Measurements from ENCODE around the gene JAGN1. TPM values are rescaled to one million over a fixed set of nuclear protein-coding genes. Genes with fewer than 3 reads are reported as not detected.
"Not testable (repeated sequence)": the region's sequence is repeated elsewhere in the genome, so short reads cannot be mapped to it uniquely, and the experiment has no call there.

Gene JAGN1
- polyA plus RNA-seq, 1 donor = 44.4 TPM

DNA sequence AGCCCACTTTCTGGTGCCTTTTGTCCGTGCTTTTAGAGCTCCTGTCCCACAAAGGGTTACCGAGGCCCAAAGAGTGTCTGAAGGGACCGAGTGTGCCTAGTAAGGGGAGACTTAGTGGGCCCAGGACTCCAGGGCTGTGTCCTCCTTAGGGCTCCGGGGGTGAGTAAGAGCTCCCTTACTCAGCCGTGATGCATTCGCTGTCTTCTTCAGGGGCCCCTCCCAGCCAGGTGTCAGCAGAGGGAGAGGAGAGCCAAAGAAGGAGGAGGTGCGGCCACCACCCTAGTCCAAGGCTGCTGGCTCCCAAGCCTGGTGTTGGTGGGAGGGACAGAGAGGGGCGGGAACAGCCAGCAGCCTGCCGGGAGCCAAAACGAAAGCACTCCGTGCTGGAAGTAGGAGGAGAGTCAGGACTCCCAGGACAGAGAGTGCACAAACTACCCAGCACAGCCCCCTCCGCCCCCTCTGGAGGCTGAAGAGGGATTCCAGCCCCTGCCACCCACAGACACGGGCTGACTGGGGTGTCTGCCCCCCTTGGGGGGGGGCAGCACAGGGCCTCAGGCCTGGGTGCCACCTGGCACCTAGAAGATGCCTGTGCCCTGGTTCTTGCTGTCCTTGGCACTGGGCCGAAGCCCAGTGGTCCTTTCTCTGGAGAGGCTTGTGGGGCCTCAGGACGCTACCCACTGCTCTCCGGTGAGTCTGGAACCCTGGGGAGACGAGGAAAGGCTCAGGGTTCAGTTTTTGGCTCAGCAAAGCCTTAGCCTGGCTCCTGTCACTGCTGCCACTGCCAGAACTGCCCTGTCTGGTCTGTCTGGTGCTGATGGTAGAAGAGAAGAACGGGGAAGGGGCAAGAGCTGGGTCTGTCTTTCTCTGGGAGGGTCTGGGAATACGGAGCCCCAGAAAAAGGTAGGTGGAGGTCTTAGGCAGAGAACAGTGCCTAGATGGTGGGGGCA, 26.6 kb downstream of the JAGN1 start, which contains the start of gene IL17RC:
TSS of gene IL17RC (plus strand) at position 365 of the 947 bp plus-strand sequence. CDS start at position 583, 218 bp downstream.
- peak; percentile 81 for DNase-seq

- DNase-seq = no peak
Observed at GRCh38 chr3:9917820-9918219, 27.4 kb downstream of the JAGN1 start.

DNA sequence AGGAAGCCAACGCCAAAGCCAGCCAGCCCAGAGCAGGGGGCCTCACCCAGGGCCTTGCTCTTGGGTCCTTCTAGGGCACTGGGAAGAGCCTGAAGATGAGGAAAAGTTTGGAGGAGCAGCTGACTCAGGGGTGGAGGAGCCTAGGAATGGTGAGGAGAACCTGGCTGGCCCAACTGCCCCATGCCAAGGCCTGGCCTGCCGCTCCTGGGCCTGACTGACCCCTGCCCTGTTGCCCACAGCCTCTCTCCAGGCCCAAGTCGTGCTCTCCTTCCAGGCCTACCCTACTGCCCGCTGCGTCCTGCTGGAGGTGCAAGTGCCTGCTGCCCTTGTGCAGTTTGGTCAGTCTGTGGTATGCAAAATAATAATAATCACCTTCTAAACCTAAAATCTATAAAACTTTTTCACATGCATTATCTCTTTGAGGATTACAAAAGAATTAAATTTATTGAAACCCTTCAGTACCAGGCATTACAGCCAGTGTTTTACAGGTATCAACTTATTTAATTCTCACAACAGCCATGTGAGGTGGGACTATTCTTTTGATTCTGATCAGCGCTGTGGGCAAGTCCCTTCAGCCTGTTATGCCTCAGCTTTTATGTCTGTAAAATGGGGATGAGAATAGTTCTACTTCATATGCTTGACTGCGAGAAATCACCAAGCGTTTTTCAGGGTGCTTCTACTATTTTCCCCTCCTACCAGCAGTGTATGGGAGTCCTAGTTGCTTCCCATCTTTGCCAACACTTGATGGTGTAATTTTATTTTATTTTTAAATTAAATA, 28.0 kb downstream of the JAGN1 start:
- no peak for DNase-seq

DNA sequence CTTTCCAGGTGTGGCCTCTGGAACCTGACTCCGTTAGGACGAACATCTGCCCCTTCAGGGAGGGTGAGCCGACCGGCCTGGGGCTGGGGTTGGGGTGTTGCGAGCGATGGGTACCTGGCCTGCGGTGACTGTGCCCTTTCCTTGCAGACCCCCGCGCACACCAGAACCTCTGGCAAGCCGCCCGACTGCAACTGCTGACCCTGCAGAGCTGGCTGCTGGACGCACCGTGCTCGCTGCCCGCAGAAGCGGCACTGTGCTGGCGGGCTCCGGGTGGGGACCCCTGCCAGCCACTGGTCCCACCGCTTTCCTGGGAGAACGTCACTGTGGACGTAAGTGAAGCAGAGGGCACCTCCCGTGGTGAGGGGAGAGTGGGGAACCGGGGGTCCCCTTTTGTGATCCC, 37.7 kb downstream of the JAGN1 start:
- no peak for DNase-seq

DNA sequence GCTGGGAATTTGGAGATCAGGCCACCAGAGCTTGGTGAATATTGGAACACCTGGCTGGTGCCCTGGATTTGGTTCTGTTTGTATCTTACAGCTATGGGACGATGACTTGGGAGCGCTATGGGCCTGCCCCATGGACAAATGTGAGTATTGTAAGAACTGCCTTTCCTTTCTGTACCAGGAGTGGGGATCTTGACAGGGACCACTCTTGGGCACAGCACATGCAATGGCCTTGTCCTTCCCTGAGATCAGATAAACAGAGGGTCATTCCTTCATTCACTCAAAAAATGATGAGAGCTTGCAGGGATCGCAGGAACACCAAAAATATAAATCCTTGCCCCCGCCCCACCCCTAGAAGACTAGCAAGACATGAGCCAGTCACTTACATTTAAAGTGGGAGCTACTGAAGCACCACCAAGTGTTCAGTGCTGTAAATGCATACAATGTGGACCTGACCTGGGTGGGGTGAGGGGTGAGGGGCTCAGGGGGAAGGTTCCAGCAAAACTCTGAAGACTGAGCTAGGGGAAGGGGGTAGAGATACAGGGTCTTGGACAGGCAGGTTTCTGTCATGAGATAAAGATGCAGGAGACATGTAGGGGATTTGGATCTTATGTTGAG, 40.5 kb downstream of the JAGN1 start:
- no peak for DNase-seq

GRCh38 chr3:9932535-9932842, 42.1 kb downstream of the JAGN1 start:
- no peak for DNase-seq

- DNase-seq = peak; percentile 71
Observed at GRCh38 chr3:9932843-9933560, 42.6 kb downstream of the JAGN1 start.

DNA sequence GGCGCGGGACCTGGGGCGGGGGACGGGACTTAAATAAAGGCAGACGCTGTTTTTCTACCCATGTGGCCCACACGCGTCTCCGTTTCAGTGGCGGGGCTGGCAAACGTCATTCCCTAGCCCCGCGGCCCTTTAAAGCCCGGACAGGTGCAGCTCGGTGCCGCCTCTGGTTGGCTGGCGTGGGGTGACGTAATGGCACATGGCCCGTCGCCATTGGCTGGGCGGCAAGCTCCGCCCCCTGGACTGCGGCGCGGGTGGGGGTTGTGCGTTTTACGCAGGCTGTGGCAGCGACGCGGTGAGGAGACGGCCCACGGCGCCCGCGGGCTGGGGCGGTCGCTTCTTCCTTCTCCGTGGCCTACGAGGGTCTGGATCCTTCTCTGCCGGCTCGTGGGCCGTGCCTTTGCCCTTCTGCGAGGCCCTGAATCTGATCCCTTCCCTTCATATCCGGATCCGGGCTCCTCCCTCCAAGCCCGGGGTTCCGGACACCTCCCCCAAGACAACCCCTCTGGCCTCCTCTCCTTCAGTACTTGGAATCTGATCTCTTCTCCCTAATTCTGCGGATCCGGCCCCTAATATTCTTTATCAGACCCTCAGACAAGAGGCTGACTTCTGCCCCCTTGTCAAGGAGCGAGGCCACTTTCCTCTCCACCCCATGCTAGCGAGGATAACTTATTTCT, 43.3 kb downstream of the JAGN1 start, which contains the start of gene CRELD1:
TSS of gene CRELD1 (plus strand) at position 274 of the 674 bp plus-strand sequence. CDS start 605 bp downstream, outside the sequence.
- DNase-seq = peak; percentile 91

DNA sequence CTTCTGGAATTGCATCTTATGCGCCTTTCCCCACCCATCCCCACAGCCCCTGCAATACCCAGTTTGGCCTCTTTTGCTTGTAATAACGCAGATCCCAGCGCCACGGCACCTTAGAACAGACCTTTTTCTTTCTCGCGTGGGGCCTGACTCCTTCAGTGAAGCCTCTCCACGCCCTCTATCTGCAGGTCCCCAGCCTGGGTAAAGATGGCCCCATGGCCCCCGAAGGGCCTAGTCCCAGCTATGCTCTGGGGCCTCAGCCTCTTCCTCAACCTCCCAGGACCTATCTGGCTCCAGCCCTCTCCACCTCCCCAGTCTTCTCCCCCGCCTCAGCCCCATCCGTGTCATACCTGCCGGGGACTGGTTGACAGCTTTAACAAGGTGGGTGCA, 43.8 kb downstream of the JAGN1 start:
- no peak for DNase-seq

DNA sequence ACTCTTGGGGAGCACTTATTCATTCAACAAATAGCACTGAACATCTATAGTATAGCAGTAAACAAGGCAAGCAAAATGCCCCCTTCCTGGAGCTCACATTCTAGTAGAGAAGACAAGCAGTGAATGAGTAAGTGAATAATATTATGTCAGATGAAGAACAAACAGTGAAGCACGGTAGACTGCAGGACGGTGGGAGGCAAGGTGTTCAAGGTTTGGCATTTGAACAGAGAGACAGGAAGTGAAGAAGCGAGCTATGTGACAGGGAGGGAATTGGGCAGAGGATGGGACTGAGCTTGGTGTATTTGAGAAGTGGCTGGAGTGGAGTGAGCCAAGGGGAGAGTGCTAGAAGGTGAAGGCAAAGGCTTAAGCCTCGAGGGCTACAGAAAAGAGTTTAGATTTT, 44.6 kb downstream of the JAGN1 start:
- DNase-seq = no peak

DNA sequence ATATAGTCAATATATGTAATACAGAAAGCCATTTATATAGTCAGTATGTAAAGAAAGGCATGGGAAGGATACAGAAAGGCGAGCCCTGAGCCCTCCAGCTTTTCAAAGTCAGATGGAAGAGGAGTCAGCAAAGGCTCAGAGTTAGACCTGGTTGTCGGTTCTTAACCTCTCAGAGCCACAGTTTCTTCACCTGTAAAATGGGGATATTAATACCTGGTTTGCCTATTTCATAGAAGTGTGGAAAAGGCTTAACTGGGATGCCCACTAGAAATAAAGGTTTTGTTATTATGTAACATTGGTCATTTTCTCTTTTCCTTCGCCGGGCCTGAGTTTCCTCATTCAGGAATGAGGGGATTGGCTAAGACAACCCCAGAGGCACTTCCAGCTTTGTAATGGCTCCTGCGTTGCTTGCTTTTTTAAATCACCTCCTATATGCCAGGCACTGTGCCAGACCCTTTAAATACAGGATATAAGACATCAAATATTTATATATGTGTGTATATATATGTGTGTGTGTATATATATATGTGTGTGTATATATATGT, 45.6 kb downstream of the JAGN1 start:
- no peak for DNase-seq

DNA sequence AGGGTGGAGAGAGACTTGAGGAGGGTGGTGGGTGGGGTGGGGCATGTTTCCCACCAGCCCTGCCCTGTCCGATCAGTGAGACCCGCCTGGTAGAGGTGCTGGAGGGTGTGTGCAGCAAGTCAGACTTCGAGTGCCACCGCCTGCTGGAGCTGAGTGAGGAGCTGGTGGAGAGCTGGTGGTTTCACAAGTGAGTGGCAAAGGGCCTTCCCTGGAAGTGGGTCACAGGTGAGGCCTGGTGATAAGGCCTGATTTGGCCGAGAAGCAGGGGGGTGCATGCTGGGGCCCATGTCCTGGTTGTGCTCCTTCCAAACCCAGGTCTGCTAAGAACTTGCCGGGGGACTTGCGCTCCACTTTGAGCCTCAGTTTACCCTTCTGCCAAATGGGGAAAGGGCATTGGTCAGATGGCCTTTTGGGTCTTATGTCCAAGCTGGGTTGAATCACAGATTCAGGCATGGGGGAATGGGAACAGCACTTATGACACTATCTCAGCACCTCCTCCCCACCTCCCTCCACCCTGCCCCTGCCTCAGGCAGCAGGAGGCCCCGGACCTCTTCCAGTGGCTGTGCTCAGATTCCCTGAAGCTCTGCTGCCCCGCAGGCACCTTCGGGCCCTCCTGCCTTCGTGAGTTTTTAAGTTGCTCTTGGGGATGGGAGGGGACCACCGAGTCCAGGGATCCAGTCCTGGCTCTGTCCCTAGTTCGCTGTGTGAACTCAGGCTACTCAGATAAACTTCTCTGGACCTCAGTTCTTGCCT, 47.3 kb downstream of the JAGN1 start:
- DNase-seq = no peak

DNA sequence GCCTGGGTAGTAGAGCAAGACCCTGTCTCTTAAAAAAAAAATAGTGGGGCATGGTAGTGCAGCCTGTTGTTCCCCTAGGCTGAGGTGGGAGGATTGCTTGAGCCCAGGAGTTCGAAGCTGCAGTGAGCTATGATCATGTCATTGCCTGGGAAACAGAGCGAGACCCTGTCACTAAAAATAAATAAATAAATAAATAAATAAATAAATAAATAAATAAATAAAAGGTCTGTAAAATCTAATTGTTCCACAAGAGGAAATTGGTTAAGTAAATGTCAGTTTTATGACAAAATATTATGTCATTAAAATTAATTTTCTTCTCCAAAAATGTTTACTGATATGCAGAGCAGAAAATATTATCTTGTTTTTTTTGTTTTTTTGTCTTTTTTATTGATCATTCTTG, 48.6 kb downstream of the JAGN1 start:
- no peak for DNase-seq

DNA sequence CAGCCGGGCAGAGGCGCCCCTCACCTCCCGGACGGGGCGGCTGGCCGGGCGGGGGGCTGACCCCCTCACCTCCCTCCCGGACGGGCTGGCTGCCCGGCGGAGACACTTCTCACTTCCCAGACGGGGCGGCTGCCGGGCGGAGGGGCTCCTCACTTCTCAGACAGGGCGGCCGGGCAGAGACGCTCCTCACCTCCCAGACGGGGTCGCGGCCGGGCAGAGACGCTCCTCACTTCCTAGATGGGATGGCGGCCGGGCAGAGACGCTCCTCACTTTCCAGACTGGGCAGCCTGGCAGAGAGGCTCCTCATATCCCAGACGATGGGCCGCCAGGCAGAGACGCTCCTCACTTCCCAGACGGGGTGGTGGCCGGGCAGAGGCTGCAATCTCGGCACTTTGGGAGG, 49.5 kb downstream of the JAGN1 start:
- not testable (repeated sequence) for DNase-seq

GRCh38 chr3:9940746-9941145, 50.3 kb downstream of the JAGN1 start:
- no peak for DNase-seq

DNA sequence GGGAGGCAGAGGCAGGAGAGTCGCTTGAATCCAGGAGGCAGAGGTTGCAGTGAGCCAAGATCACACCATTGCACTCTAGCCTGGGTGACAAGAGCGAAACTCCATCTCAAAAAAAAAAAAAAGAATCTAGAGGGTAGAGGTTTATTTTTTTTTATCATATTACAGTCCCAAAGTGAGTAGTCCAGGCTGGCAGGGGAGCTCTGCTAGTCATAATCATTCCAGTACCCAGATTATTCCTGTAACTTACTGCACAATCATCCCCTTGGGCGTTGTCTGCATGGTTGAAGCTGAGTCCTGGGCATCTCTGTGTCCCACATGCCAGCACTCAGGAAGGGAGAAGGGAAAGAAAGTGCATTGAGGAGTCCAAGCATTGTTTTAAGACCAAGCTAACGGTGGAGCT, 51.8 kb downstream of the JAGN1 start:
- no peak for DNase-seq

- DNase-seq = no peak
Observed at GRCh38 chr3:9942934-9943690, 52.7 kb downstream of the JAGN1 start.
